RWPE2 (cell line): ENCODE data around the gene CMSS1.

Experiments used
- ATAC-seq: fragments of 200-7000 bp; cut with Tn5 transposase; 3 replicates; pipeline ENCODE4 v1.9.1; 2021; ENCODE audit warnings: low read depth
- DNase-seq: peaks from one replicate; pipeline ENCODE4 v3.0.0-alpha.2; 2020; ENCODE audit warnings: low spot score
- H3K27ac ChIP-seq: fragments of 450-650 bp; 2 replicates; pipeline ENCODE4 v1.5.1; 2017; ENCODE audit warnings: mild to moderate bottlenecking; ENCODE audit not compliant: poor library complexity, severe bottlenecking
- H3K27me3 ChIP-seq: fragments of 250-450 bp; sonication (Bioruptor Pico); 2 replicates; pipeline ENCODE4 v1.5.1; 2021; ENCODE audit warnings: mild to moderate bottlenecking, moderate library complexity; ENCODE audit not compliant: insufficient read depth, poor library complexity, severe bottlenecking
- H3K36me3 ChIP-seq: fragments of 250-450 bp; sonication (Bioruptor Pico); 2 replicates; pipeline ENCODE4 v1.5.1; 2020; ENCODE audit warnings: low read depth, mild to moderate bottlenecking, moderate library complexity
- H3K4me1 ChIP-seq: fragments of 250-450 bp; sonication (Bioruptor Pico); 2 replicates; pipeline ENCODE4 v1.5.1; 2021; ENCODE audit warnings: mild to moderate bottlenecking, moderate library complexity; ENCODE audit not compliant: insufficient read depth, poor library complexity, severe bottlenecking
- H3K4me3 ChIP-seq: fragments of 250-450 bp; sonication (Bioruptor Pico); 2 replicates; pipeline ENCODE4 v1.5.1; 2021; ENCODE audit warnings: mild to moderate bottlenecking, moderate library complexity; ENCODE audit not compliant: severe bottlenecking
- H3K9me3 ChIP-seq: fragments of 250-450 bp; sonication (Bioruptor Pico); 2 replicates; pipeline ENCODE4 v1.5.1; 2021; ENCODE audit warnings: mild to moderate bottlenecking, moderate library complexity; ENCODE audit not compliant: severe bottlenecking
- TF ChIP-seq, protein P1 (sequence below): fragments of 450-650 bp; IDR thresholded peaks from one replicate; pipeline ENCODE4 v1.5.1; 2017; ENCODE audit warnings: mild to moderate bottlenecking, moderate library complexity; ENCODE audit not compliant: poor library complexity, severe bottlenecking

CMSS1 gene

DNA sequence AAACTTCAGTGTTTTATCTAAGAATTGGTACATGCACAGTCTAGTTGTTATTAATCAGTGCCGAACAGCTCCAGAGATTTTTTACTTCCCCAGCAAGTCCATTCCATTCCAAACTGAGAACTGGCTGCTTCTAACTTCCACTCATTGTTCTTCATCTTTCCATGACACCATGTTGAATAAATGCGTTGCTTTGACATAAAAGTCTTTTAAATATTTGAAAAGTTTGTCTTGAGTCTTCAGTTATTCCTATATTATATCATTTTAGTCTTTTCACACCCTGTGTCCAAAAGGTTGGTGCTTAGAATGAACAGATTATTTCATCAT, 65.4 kb downstream of the CMSS1 start:
- TF ChIP-seq, protein P1, sequence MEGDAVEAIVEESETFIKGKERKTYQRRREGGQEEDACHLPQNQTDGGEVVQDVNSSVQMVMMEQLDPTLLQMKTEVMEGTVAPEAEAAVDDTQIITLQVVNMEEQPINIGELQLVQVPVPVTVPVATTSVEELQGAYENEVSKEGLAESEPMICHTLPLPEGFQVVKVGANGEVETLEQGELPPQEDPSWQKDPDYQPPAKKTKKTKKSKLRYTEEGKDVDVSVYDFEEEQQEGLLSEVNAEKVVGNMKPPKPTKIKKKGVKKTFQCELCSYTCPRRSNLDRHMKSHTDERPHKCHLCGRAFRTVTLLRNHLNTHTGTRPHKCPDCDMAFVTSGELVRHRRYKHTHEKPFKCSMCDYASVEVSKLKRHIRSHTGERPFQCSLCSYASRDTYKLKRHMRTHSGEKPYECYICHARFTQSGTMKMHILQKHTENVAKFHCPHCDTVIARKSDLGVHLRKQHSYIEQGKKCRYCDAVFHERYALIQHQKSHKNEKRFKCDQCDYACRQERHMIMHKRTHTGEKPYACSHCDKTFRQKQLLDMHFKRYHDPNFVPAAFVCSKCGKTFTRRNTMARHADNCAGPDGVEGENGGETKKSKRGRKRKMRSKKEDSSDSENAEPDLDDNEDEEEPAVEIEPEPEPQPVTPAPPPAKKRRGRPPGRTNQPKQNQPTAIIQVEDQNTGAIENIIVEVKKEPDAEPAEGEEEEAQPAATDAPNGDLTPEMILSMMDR: no peak
- Histone ChIP-seq H3K9me3 (no peaks in the 10 kb centered on the region), H3K36me3 (no peaks in the 10 kb centered on the region), H3K4me3 (no peak overlapping the region), H3K4me1 (peaks cover 1% of the 10 kb centered on the region), H3K27ac (no peak overlapping the region), H3K27me3 (no peaks in the 10 kb centered on the region)
- ATAC-seq: no peak
- DNase-seq: no peak

DNA sequence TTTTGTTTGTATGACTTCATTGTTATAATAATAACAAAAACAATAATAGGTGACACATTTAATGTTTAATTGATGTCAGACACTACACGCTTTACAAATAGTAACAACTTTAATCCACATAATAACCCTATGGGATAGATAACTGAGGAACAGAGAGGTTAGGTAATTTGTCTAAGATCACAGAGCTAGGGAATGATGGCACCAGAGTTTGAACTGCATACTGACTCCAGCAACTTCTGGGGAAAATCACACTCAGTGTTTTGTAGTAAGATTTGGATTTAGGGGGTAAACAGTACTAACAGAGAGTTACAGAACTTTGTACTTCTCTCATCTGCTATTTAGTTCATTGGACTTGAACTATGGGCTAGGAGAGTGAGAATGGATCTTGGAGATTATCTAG, 66.0 kb downstream of the CMSS1 start:
- H3K27ac ChIP-seq: no peak overlapping the region
- no peaks in the 10 kb centered on the region for H3K4me1 ChIP-seq
- no peaks in the 10 kb centered on the region for H3K27me3 ChIP-seq
- H3K36me3 ChIP-seq: no peaks in the 10 kb centered on the region
- ATAC-seq (no peak), DNase-seq (no peak)
- no peak overlapping the region for H3K4me3 ChIP-seq
- TF ChIP-seq, protein P1: no peak
- H3K9me3 ChIP-seq: no peaks in the 10 kb centered on the region

DNA sequence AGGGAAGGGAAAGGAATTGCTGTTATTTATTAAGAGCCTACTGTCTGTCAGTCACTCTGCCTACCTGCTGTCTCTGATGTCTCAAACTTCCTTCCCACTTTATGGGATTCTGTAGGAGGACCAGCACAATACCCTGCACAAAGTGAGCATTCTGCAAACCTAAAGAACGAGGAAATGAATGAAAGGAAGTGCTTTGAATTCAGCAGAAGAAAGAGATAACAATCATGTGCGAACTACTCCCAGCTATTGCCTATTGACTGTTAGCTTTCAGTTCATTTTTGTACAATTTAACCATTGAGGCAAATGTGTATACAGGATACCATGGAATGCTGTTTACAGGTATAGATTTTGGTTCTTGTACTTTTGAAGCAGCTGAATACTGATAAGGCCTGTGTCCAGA, 66.8 kb downstream of the CMSS1 start:
- DNase-seq (no peak), ATAC-seq (no peak)
- Histone ChIP-seq H3K4me3 (no peak overlapping the region), H3K27ac (no peak overlapping the region), H3K9me3 (no peaks in the 10 kb centered on the region), H3K27me3 (no peaks in the 10 kb centered on the region), H3K4me1 (no peaks in the 10 kb centered on the region), H3K36me3 (no peaks in the 10 kb centered on the region)
- TF ChIP-seq, protein P1: no peak

DNA sequence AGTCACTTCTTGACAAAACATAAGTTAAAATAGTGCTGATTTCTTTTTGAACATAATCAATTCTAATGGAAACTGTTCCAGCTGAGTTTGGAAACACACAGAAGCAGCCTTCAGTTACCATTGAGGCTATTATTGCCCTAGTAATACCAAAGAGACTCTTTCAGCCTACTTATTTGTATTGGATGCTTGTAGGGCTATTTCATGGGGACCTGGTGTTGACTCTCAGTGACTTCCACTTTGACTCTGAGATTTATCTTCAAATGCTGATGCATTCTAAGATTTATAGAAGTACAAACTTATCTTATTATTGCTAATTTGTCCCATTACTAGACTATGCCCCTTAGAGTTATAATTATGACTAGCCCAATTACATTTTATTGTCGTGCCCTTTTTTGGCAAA, 67.4 kb downstream of the CMSS1 start:
- no peaks in the 10 kb centered on the region for H3K4me1 ChIP-seq
- no peak overlapping the region for H3K4me3 ChIP-seq
- no peaks in the 10 kb centered on the region for H3K9me3 ChIP-seq
- DNase-seq (no peak), ATAC-seq (no peak)
- no peak overlapping the region for H3K27ac ChIP-seq
- TF ChIP-seq, protein P1: no peak
- no peaks in the 10 kb centered on the region for H3K36me3 ChIP-seq
- H3K27me3 ChIP-seq: no peaks in the 10 kb centered on the region

DNA sequence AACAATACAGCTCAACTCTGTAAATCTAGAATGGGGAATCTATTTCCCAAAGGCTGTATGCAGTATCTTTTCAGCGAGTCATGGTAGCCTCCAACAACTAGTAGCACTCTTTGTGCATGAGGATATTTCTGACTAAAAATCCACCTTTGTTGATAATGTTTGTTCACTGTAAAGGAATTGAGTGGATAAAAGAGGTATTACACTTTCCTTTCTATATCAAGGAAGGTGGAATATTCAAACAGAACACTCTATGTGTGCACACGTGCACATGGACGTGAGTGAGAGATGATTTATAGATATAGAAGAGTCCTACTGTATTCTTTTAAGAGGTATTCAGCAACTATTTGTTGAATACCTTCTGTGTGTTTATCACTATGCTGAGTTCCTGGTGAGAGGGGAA, 68.2 kb downstream of the CMSS1 start:
- DNase-seq (no peak), ATAC-seq (no peak)
- Histone ChIP-seq H3K9me3 (no peaks in the 10 kb centered on the region), H3K4me1 (no peaks in the 10 kb centered on the region), H3K4me3 (no peak overlapping the region), H3K27me3 (no peaks in the 10 kb centered on the region), H3K36me3 (no peaks in the 10 kb centered on the region), H3K27ac (no peak overlapping the region)
- TF ChIP-seq, protein P1: no peak
